ENCODE data around the gene FARSB.

- TF ChIP-seq CTCF (IDR thresholded peaks at IDR 0.05) (no peak), POLR2A (IDR thresholded peaks at IDR 0.05) (no peak)
These were observed 92.7 kb downstream of the FARSB start for GRCh38 chr2:222563106-222563718.
